GM18508 (cell line): ENCODE results near the gene AMZ1.
"Not testable (repeated sequence)": the region's sequence is repeated elsewhere in the genome, so short reads cannot be mapped to it uniquely, and the experiment has no call there.

Experiments
- ATAC-seq: cut with Tn5 transposase; IDR thresholded peaks from one replicate; pipeline ENCODE4 v1.9.1; 2021; ENCODE audit warnings: moderate number of reproducible peaks; ENCODE audit not compliant: insufficient read depth, unreplicated experiment

The AMZ1 gene

DNA sequence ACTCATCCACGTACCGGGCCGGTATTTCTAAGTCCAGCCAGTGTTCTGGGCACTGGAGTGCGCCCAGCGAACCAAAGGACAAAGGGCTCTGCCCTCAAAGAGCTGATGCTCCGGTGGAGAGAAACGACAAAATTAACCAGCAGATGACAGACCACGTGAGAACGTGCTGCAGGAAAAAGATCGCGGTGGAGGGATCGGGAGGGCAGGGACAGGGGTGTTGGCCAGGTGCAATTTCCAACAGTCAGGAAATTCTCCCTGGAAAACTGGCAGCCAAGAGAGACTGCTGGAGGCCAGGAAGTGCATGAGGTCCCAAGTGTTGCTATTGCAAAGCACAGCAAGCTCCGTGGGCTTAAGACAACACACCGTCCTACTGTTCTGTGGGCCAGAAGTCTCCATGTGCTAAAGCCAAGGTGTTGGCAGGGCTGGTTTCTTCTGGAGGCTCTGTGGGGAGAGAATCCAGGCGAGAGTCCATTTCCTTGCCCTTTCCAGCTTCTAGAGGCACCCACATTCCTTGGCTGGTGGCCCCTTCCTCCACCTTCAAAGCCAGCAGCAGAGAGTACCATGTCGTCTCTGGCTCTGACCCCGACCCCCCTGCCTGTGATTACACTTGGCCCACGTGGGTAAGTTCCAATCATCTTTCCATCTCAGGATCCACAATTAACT is 21.3 kb upstream of the AMZ1 start:
- no peak for ATAC-seq

DNA sequence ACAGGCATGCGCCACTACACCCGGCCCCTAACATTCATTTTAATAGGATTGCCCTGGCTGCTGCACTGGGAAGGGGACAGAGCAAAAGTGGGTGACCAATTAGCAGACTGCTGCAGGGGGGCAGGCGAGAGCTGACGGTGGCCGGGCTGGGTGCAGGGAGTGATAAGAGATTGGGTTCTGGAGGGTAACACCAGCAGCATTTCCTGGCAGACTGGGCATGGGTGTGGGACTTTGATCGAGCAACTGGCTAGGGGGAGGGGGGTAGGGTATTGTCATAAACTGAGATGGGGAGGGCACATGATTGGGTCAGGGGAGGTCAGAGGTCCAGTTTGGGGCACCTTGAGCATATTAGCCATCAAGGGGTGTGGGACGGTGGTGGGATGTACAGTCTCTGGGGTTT is 20.2 kb upstream of the AMZ1 start:
- no peak for ATAC-seq

DNA sequence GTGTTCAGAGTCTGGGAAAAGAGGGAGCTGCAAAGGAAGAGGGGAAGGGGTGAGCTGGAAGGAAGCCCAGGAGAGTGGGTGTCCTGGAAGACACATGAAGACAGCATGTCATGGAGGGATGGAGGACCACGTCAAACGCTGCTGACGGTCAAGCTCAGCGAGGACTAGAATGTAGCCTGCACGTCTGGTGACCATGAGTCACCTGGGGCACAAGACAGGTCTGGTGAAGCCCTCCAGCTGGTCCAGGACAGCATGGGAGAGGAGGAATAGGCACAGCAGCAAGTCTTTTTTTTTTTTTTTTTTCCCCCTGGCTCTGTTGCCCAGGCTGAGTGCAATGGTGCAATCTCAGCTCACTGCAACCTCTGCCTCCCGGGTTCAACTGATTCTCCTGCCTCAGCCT is 19.6 kb upstream of the AMZ1 start:
- ATAC-seq = no peak

DNA sequence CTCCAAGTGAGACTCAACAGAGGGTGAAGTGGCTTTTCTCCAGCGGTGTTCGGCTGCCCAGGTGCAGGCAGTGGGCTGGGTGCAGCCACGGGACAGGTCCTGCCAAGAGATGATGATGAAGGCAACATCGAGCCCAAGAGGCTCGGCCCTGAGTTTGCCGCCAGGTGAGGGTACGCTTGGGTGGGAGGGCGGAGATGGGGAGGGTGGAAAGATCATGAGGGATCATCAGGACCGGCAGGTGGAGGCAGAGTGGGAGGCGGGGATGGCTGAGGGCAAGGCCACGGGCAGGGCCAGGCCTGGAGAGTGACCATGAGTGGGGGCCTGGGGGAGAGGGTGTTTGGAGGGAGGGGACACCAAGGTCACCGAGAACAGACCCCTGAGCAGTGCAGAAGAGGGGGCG is 17.8 kb upstream of the AMZ1 start:
- no peak for ATAC-seq

DNA sequence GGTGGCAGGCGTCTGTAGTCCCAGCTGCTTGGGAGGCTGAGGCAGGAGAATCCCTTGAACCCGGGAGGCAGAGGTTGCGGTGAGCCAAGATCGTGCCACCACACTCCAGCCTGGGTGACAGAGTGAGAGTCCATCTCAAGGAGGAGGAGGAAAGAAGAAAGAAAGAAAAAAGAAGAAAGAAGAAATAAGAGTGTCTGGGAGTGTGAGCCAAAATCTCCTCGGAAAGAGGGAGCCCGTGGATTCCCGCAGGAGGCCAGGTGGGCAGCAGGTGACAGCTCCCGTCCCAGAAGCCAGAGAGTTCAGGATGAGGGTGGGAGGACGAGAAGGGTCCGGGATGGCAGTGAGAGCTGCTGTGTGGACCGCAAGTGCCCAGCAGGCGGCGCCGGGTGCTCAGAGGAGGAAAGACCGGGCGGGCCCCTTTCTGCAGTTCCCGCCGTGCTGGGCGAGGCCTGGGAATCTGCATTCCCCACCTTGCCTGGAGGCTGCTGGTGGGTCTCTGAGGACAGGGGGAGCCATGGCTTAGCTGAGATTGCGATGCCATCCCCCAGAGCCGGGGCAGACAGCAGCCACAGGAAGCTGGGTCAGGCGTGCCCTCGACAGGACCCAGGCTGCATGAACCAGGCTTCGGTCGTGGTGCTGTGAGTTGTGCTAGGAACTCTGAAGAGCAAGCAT is 17.1 kb upstream of the AMZ1 start:
- ATAC-seq = no peak

DNA sequence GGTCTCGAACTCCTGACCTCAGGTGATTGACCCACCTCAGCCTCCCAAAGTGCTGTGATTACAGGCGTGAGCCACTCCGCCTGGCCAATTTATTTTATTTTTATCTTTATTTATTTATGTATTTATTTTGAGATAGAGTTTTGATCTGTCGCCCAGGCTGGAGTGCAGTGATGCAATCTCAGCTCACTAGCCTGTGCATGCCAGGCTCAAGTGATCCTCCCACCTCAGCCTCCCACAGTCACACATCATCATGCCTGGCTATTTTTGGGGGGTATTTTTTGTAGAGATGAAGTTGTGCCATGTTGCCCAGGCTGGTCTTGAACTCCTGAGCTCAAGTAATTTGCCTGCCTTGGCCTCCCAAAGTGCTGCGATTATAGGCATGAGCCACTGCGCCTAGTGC is 14.8 kb upstream of the AMZ1 start:
- ATAC-seq = not testable (repeated sequence)

DNA sequence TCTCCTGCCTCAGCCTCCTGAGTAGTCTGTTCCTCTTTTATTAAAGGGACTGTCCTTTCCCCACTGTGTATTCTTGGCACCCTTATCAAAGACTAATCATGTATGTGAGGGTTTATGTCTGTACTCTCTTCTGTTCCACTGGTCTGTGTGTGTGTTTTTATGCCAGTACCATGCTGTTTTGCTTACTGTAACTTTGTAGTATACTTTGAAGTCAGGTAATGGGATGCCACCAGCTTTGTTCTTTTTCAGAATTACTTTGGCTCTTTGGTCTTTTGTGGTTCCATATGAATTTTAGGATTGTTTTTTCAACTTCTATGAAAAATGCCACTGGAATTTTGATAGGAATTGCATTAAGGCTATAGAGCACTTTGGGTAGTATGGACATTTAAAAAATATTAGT is 14.1 kb upstream of the AMZ1 start:
- no peak for ATAC-seq

DNA sequence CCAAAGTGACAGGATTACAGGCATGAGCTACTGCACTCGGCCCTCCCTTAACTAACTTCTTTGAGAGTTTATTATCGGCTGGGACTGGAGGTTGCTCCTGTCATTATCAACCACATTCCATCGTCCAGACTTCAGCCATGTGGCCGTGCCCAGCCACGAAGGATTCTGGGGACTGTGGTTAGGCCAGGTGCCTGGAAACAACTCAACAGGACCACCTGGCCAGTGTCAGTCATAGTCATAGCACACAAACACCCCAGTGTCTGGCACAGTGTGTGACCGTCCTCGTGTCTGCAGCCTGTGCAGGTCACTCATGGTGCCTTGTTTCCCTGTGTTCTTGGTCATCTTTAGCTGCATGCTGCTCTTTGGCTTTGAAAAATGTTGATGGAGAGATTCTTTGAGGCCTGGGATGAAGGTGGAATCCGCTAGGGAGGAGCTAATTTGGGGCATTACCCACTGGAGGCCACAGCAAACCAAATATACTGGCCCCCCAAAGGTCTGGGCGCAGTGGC is 12.7 kb upstream of the AMZ1 start:
- ATAC-seq = no peak

DNA sequence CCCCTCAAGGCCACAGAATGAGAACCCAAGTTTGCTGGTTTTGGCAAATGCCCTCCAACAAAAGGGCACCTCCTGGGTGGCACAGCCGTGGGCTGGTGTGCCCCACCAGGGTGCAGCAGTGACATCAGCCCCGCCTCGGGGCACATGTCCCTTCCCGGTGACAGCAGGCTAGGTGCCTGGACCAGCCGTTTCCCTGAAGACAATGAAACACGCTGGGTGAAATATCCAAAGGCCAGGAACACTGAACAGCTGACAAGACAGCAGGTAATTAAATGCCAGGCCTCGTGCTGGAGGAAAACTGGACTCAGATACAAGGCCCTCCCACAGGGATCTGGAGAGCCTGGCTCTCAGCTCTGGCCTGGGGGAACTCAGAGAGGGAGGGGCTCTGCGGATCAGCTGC is 11.4 kb upstream of the AMZ1 start:
- ATAC-seq = not testable (repeated sequence)

DNA sequence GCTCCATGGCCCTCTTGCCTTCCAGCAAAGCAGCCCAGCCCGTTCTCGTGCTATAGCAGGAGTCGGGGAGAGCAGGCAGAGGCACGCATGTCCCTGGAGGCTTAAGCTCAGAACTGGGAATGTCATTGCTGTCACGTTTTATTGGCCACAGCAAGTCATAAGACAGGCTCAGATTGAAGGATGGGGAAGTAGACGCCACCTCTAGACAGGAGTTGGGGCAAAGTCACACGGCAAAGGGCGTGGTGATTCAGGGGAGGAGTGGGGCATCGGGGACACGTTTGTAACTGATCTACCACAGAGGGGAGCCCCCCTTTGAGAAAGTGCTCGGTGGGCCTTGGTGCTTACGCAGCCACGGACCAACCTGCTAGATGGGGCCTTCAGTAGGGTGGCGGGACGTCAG is 9.5 kb upstream of the AMZ1 start:
- ATAC-seq = not testable (repeated sequence)

DNA sequence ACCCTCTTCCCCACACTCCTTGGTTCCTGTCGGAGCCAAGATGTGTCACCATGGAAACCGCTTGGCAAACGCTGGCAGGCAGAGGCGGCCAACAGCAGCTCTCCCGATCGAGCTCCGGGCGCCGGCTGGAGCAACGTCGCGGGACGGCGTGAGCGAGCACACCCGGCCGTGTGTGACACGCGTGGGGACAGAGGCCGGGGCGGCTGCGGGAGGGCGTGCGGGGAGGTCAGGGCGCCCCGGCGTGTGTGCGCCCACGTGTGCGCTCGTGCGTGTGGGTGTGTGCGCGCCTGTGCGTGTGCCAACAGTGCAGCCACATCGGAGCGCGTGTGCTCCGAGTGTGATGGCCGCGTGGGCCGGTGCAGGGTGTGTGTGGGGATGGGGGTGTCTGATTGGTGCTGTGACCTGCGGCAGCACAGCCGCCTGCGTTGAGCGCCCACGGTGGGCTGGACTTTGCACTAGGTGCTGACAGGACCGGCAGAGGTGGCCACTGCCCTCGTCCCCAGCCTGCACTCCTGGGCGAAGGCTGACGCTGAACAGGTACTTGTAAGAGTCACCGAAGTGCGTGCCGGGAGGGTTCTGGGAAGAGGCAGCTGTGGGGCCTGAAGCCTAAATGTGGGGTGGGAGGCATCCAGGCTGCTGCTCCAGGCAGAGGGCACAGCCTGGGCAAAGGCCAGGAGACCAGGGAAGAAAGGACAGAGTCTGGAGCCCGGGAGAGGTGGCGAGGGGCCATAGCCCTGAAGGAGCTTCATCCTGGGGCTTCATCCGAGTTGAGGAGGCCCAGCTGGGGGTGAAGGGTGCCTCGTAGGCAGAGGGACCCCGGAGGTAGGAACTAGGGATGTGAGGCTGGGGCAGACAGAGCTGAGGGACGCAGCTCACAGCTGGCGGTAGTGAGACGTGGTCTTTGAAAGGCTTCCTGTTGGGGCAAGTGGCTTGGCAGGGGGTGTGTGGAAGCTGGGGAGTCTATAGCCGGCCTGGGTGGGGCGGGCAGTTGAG is 8.6 kb upstream of the AMZ1 start:
- ATAC-seq = not testable (repeated sequence)

DNA sequence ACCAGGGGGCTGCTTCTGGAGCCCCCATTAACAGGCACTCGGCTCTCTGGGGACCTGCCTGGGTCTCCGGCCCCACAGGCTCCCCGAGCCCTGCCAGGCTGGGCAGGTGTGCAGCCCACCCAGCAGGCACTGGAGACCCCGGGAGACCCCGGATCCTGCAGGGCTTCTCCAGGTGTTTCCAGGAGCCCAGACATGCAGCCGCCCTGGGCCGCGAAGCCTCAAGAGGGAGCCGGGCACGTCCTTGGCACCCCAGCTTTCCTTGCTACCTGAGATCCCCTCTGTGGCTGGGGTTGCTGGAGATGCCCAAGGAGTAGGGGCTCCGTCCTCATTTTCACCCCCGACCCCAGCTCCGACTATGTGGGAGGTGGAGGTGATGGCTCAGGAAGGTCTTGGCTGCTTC is 7.7 kb upstream of the AMZ1 start:
- no peak for ATAC-seq

DNA sequence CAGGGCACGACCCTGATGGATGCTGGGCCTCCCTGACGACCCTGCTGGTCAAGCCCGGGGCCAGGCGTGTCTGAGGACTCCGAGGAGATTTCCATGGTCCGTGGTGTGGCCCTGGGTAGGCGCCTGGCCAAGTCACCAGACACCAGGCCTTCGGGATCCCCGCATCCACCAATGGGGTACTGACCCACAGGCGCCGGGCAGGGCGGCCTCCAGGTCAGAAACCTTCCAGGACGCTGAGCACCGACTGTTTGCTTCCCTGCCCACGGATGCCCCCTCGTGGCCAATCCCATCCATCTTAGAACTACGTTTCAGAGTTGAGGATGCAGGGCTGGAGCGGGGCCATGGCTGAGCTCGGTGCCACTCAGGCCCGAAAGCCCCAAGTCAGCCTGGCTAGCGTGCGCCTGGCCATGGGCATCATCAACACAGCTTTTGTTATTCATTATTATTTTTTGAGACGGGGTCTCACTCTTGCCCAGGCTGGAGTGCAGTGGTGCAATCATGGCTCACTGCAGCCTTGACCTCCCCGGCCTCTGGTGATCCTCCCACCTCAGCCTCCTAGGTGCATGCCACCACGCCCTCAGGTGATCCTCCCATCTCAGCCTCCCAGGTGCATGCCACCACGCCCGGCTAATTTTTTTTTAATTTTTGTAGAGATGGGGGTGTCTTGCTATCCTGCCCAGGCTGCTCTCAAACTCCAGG is 7.1 kb upstream of the AMZ1 start:
- no peak for ATAC-seq

DNA sequence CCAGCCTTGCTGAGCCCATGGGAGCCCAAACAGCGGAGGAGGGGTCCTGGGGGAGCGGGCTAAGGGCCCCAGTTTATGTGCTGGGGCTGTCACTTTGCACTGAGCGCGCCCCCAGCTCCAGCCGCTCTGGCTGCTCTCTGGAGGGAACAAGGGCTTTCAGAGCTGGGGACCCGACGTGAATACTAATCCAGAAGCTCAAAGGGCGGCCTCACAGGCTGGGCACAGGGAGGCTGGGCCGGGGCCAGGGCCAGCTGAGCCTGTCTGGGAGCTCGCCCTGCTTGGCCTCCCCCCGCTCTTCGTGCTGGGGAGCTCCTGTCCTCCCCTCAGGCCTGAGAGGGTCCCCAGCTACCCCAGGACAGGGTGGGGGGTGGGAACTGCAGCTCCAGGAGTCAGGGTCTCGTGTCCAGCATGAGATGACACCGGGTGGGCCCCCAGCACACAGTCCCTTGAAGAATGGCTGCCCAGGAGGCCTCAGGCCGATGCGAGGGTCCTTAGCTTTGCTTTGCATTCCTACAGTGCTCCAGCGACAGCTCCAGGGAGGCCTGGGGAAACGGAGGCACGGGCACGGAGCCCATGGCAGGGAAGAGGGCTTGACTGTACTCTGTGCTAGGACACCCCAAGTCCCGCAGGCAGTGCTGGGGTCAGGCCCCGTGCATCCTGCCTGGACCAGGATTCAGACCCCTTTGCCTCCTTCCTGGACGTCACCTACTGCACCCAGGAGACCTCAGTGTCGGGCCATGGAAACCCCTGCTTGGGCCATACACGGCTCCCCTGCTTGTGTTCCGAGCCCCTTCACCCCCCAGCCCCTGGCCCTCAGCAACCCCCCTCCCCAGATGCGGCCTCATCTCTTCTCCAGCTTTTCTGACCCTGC is 5.8 kb upstream of the AMZ1 start:
- ATAC-seq = no peak

DNA sequence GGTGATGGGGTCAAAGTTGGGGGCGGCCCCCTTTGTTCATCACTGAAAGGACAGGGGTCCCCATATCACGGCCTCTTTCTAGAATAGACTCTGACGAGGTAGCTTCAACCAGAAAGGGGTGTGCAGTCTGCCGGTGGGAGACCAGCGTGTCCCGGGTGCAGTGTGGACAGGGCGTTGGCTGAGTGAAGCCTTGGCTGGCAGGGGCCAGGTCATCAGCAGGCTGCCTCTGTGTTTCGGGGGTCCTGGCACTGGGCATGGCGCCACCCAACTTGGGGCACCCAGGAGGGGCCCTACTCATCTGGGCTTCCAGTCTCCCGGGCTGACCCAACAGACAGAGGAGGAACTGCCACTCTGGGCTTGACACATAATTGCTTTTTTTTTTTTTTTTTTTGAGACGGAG is 3.5 kb upstream of the AMZ1 start:
- no peak for ATAC-seq

DNA sequence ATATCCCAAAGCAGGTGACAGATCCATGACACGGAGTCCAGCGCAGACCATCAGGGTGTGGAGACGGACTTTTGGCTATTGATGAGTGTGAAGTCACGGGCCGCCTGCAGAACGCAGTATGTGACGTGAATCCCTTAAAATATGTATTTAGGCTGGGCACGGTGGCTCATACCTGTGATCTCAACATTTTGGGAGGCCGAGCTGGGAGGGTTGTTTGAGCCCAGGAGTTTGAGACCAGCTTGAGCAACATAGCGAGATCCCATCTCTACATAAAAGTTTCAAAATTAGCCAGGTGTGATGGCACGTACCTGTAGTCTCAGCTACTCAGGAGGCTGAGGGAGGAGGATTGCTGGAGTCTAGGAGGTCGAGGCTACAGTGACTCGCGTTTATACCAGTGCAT is 1.9 kb upstream of the AMZ1 start:
- no peak for ATAC-seq

DNA sequence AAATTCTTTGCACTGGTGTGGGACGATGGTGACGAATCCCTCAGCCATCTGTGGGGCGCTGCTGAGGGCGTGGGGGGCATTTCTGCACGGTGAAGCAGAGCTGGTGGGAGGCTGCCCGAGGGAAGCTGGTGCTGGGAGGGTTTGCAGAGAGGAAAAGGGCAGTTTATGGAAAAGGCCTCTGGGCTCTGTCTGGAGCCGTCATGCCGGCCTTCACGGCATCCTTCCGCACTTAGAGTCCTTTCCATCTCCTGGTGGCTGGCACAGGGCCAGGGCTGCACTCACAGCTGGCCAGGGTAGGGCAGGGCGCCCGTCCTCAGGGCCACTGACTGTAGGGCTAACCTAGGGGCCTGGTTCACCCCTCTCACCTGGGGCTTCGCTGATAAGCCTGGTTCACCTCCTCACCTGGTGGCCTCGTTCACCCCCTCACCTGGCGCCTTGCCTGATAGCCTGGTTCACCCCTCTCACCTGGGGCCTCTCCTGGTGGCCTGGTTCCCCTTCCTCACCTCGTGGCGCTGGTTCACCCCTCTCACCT is 598 bp upstream of the AMZ1 start:
- ATAC-seq = no peak

DNA sequence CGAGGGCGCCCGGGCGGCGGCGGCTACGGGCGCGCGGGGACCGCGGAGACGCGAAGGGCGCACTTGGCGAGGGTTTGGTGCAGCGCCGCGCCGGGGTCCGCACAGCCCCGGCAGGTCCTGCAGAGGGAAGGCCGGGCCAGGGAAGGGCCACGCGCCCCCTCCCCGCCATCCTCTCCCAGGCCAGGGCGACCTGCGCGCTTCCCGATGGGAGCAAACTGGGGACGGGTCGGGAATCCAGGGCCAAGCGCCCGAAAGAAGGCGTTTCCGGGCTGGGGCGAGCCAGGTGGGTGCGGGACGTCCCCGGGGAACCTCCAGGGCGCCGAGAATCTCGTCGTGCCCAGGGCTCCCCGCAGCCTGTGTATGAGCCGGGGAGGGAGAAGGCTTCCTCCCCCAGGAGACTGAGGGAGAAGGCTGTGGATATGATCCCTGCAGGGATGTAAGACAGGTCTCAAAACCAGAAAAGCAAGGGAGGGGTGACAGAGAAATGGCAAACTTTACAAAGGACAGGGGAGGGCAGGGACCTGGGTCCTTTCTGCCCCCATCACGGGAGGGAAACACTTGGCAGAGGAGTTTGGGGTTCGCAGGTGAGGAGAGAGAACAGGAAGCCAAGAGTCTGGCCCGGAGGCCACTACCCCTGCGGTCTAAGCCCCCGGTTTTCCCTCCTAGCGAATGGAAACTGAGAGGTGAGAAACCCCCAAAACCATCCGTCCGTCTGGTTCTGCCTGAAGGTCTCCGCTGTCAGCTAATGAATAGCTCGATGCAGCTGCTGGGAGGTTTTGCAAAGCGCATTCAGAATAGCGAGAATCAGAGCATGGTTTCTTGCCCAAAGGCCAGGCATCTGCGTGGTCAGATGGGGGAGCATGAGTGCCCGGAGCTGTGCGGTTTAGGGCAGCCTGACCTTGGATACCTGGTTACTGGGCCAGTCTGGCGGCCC is 674 bp downstream of the AMZ1 start:
- ATAC-seq = peak; percentile 54
